IMR-90 (cell line): ENCODE results near the gene ZCCHC12. TPM values are rescaled to one million over a fixed set of nuclear protein-coding genes. Genes with fewer than 3 reads are reported as not detected.
A peak's percentile ranks its signal among the peaks of the same experiment; 100 is the strongest.

ENCODE experiments used
- ATAC-seq: fragments of 200-7000 bp; cut with Tn5 transposase; 2 replicates; pipeline ENCODE4 v1.9.1; 2020; ENCODE audit warnings: low read depth, mild to moderate bottlenecking, moderate library complexity
- BruUV-seq: library from RNA; stranded (reverse); fragments of 400-500 nt; replicated peaks from 2 replicates; lab custom pipeline; 2021; lab: Mats Ljungman, UMichigan
- CTCF ChIA-PET: fragments of 300-600 bp; formaldehyde crosslinking; extraction: SDS; loops from one replicate; lab custom pipeline; 2021; ENCODE audit warnings: antibody characterized with exemption; lab: Yijun Ruan, JAX
- POLR2A ChIA-PET: fragments of 300-600 bp; sonication (Branson Sonifier 250); formaldehyde crosslinking; loops from one replicate; lab custom pipeline; 2022; ENCODE audit warnings: antibody characterized with exemption; ENCODE audit not compliant: unreplicated experiment; lab: Charles Lee
- DNase-seq: peaks from one replicate; pipeline ENCODE4 v3.0.0; 2013
- H2AFZ ChIP-seq: replicated peaks from 2 replicates; pipeline ENCODE3; 2013; ENCODE audit warnings: low read length, mild to moderate bottlenecking; ENCODE audit not compliant: poor library complexity
- H2AK5ac ChIP-seq: 2 replicates; pipeline ENCODE4 v1.6.1; 2013; ENCODE audit warnings: low read depth, low read length, inconsistent platforms
- H2AK9ac ChIP-seq: replicated peaks from 2 replicates; pipeline ENCODE3; 2013; ENCODE audit warnings: mild to moderate bottlenecking, low read depth, low read length, moderate library complexity; ENCODE audit not compliant: poor library complexity
- H2BK120ac ChIP-seq: 2 replicates; pipeline ENCODE4 v1.6.1; 2013; ENCODE audit warnings: low read depth, low read length, inconsistent platforms
- H2BK15ac ChIP-seq: 3 replicates; pipeline ENCODE4 v1.6.1; 2013; ENCODE audit warnings: low read depth, low read length, inconsistent platforms
- H2BK20ac ChIP-seq: 2 replicates; pipeline ENCODE4 v1.6.1; 2013; ENCODE audit warnings: low read depth, mild to moderate bottlenecking, inconsistent platforms, low read length, moderate library complexity
- H2BK5ac ChIP-seq: 2 replicates; pipeline ENCODE4 v1.6.1; 2013; ENCODE audit warnings: mild to moderate bottlenecking, low read depth, low read length, inconsistent platforms; ENCODE audit not compliant: poor library complexity, severe bottlenecking
- H3K14ac ChIP-seq: replicated peaks from 2 replicates; pipeline ENCODE4 v1.6.1; 2013; ENCODE audit warnings: low read depth, low read length, inconsistent platforms
- H3K18ac ChIP-seq: 2 replicates; pipeline ENCODE4 v1.6.1; 2013; ENCODE audit warnings: low read depth, low read length, control low read depth
- H3K23ac ChIP-seq: 2 replicates; pipeline ENCODE4 v1.6.1; 2013; ENCODE audit warnings: low read depth, low read length, inconsistent platforms
- H3K27ac ChIP-seq: 2 replicates; pipeline ENCODE4 v1.5.1; 2013; ENCODE audit warnings: mild to moderate bottlenecking, control low read depth, low read length; ENCODE audit not compliant: insufficient read depth
- H3K27me3 ChIP-seq: 2 replicates; pipeline ENCODE4 v1.6.1; 2013; ENCODE audit warnings: low read length; ENCODE audit not compliant: control insufficient read depth, insufficient read depth
- H3K36me3 ChIP-seq: 2 replicates; pipeline ENCODE4 v1.6.1; 2013; ENCODE audit warnings: low read length, mixed read lengths; ENCODE audit not compliant: control insufficient read depth, insufficient read depth
- H3K4ac ChIP-seq: 2 replicates; pipeline ENCODE4 v1.6.1; 2013; ENCODE audit warnings: low read depth, low read length, inconsistent platforms
- H3K4me1 ChIP-seq: 2 replicates; pipeline ENCODE4 v1.6.1; 2013; ENCODE audit warnings: low read length, mixed read lengths; ENCODE audit not compliant: control insufficient read depth, insufficient read depth
- H3K4me2 ChIP-seq: 2 replicates; pipeline ENCODE4 v1.6.1; 2013; ENCODE audit warnings: low read depth, mild to moderate bottlenecking, control low read depth, low read length, moderate library complexity
- H3K4me3 ChIP-seq: 2 replicates; pipeline ENCODE4 v1.5.1; 2013; ENCODE audit warnings: low read depth, mild to moderate bottlenecking, control low read depth, low read length, moderate library complexity; ENCODE audit not compliant: insufficient read depth
- H3K56ac ChIP-seq: 2 replicates; pipeline ENCODE4 v1.6.1; 2013; ENCODE audit warnings: low read length, inconsistent platforms; ENCODE audit not compliant: insufficient read depth; ENCODE audit errors: extremely low read depth
- H3K79me1 ChIP-seq, 2 experiments: 2 replicates each; pipeline ENCODE4 v1.6.1; 2013; ENCODE audit warnings: low read length in 2 of 2, inconsistent platforms in 1 of 2, low read depth in 1 of 2
- H3K9ac ChIP-seq: 2 replicates; pipeline ENCODE4 v1.6.1; 2013; ENCODE audit warnings: low read depth, low read length, control low read depth
- H3K9me1 ChIP-seq: 2 replicates; pipeline ENCODE4 v1.6.1; 2013; ENCODE audit warnings: low read length, inconsistent platforms; ENCODE audit not compliant: insufficient read depth
- H3K9me3 ChIP-seq: 2 replicates; pipeline ENCODE4 v1.6.1; 2013; ENCODE audit warnings: low read length; ENCODE audit not compliant: control insufficient read depth, insufficient read depth
- H4K20me1 ChIP-seq: 2 replicates; pipeline ENCODE4 v1.6.1; 2013; ENCODE audit warnings: low read length, inconsistent platforms; ENCODE audit not compliant: insufficient read depth
- H4K5ac ChIP-seq: 2 replicates; pipeline ENCODE4 v1.6.1; 2013; ENCODE audit warnings: mild to moderate bottlenecking, low read depth, low read length, control low read depth
- H4K8ac ChIP-seq, 2 experiments: 2 replicates each; pipeline ENCODE4 v1.6.1; 2013; ENCODE audit warnings: low read depth in 2 of 2, low read length in 2 of 2, control low read depth in 1 of 2, inconsistent platforms in 1 of 2
- H4K91ac ChIP-seq: 2 replicates; pipeline ENCODE4 v1.6.1; 2013; ENCODE audit warnings: low read depth, low read length, inconsistent platforms; ENCODE audit not compliant: insufficient read depth
- MAFK ChIP-seq: IDR thresholded peaks from 2 replicates; pipeline ENCODE4 v1.6.1; 2012; ENCODE audit warnings: low read depth, low read length, improper control_type of control experiment
- MXI1 ChIP-seq: IDR thresholded peaks from 2 replicates; pipeline ENCODE4 v1.6.1; 2012; ENCODE audit warnings: low read depth, mild to moderate bottlenecking, low read length, moderate library complexity, borderline replicate concordance
- POLR2A ChIP-seq: IDR thresholded peaks from 2 replicates; pipeline ENCODE4 v1.6.1; 2012; ENCODE audit warnings: mild to moderate bottlenecking, low read depth, low read length
- WGBS, 2 experiments: methylation state at CpG; one replicate each; pipeline versions ENCODE4 v1.1.5 to v1.1.7; 2013; ENCODE audit warnings: missing lambda C conversion rate in 2 of 2; ENCODE audit not compliant: insufficient read length in 1 of 2; ENCODE audit errors: extremely low coverage in 2 of 2; 5-methylcytosine and 5-hydroxymethylcytosine counted together
- dilution Hi-C: fragments of 300-500 bp; cut with HindIII; formaldehyde crosslinking; loops from one replicate; pipeline ENCODE4 v1.14.3; 2018; ENCODE audit warnings: low sequenced_read_pairs; ENCODE audit not compliant: unreplicated experiment
- in situ Hi-C: fragments of 300-500 bp; cut with MboI; formaldehyde crosslinking; loops from 3 replicates; pipeline ENCODE4 v1.14.3; 2019; ENCODE audit warnings: low sequenced_read_pairs, inconsistent platforms, mixed read lengths
- intact Hi-C: fragments of 100-400 bp; cut with micrococcal nuclease; formaldehyde crosslinking; loops from 2 replicates; pipeline ENCODE4 v1.10.0; 2022
- polyA plus RNA-seq, 3 experiments: library from polyadenylated mRNA; depleted of rRNA; stranded (reverse); fragments of >200 nt; gene quantifications; 2 replicates each; pipeline ENCODE4 v1.2.3, GENCODE V29; 2012; ENCODE audit warnings: low replicate concordance in 1 of 3
- total RNA-seq: library from RNA; depleted of rRNA; stranded (reverse); fragments of >200 nt; gene quantifications from 2 replicates; pipeline ENCODE4 v1.2.3, GENCODE V29; 2012
- TF ChIP-seq, protein P1 (sequence below): fragments of 150-350 bp; IDR thresholded peaks from 2 replicates; pipeline ENCODE4 v1.6.1; 2017; ENCODE audit warnings: mild to moderate bottlenecking, antibody characterized with exemption, low read length, low read depth

Gene ZCCHC12
- total and polyA plus RNA-seq, 2 of the 4 experiments (the other 2 are of a cell fraction): under 0.01 to 0.07 TPM

DNA sequence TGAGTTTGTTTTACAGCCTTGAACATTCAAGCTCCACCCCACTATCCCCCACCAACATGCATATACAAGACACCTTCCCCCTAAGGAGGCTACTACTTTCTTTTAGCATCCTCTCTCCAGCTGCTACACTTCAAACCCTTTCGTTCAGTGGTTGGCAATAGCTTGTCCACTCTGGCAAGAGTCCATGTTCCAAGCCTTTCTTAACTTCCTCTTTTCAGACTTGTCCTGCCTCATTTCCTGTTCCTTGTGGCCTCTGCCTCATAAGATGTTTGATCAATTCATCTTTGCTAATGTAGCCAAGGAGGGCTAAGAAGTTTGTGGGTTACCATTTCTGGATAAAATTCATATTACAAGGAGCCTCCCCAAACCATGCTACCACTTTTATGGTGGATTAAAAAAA lies 20.8 kb upstream of the ZCCHC12 start:
- Histone ChIP-seq H2BK5ac (no peak overlapping the region), H3K9me3 (no peaks in the 10 kb centered on the region), H3K27ac (no peak overlapping the region), H3K4me3 (no peak overlapping the region), H4K5ac (no peak overlapping the region), H3K18ac (no peak overlapping the region), H3K27me3 (no peaks in the 10 kb centered on the region), H3K9me1 (no peaks in the 10 kb centered on the region), H3K4me2 (no peak overlapping the region), H2BK120ac (no peak overlapping the region), H2BK20ac (no peak overlapping the region), H4K20me1 (no peaks in the 10 kb centered on the region), H3K9ac (no peak overlapping the region), H3K4me1 (no peaks in the 10 kb centered on the region), H3K23ac (no peak overlapping the region), H2BK15ac (no peak overlapping the region; the same call in 2 of the 3 replicates), H3K4ac (no peak overlapping the region), H3K56ac (no peak overlapping the region), H4K8ac (no peak overlapping the region), H3K79me1 (no peaks in the 10 kb centered on the region), H3K14ac (no peak overlapping the region), H2AK5ac (no peak overlapping the region), H4K91ac (no peak overlapping the region), H3K36me3 (no peaks in the 10 kb centered on the region), H2AK9ac (no peak overlapping the region), H2AFZ (peak overlapping the region; percentile 65)
- WGBS, 2 experiments: 20% methylated on average over 1 of the region's 1 CpG; no CpG with 5 or more reads in 1 of the 2 experiments
- BruUV-seq: no TSS peak
- DNase-seq (peak; percentile 35), ATAC-seq (no peak)
- dilution Hi-C loops (no loop called here), intact Hi-C loops (loop anchor here (10.0 kb wide), 1 partner anchor 348 kb away; no protein-coding TSS in a partner anchor), in situ Hi-C loops (loop anchor here (5.0 to 25.0 kb wide), 2 partner anchors 161 to 341 kb away; no protein-coding TSS in a partner anchor)
- POLR2A ChIA-PET: no interaction called here
- CTCF ChIA-PET: no interaction called here
- TF ChIP-seq POLR2A: no peak
- TF ChIP-seq, protein P1, sequence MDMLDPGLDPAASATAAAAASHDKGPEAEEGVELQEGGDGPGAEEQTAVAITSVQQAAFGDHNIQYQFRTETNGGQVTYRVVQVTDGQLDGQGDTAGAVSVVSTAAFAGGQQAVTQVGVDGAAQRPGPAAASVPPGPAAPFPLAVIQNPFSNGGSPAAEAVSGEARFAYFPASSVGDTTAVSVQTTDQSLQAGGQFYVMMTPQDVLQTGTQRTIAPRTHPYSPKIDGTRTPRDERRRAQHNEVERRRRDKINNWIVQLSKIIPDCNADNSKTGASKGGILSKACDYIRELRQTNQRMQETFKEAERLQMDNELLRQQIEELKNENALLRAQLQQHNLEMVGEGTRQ: no peak
- no peak for TF ChIP-seq MXI1
- no peak for TF ChIP-seq MAFK
